GM12872 (cell line): ENCODE results near the gene MYMK.

Experiments
- CTCF ChIP-seq: IDR thresholded peaks from 3 replicates; pipeline ENCODE4 v1.5.1; 2011; ENCODE audit warnings: low read depth, mild to moderate bottlenecking, low read length, moderate library complexity; ENCODE audit not compliant: insufficient read depth

Gene MYMK

DNA sequence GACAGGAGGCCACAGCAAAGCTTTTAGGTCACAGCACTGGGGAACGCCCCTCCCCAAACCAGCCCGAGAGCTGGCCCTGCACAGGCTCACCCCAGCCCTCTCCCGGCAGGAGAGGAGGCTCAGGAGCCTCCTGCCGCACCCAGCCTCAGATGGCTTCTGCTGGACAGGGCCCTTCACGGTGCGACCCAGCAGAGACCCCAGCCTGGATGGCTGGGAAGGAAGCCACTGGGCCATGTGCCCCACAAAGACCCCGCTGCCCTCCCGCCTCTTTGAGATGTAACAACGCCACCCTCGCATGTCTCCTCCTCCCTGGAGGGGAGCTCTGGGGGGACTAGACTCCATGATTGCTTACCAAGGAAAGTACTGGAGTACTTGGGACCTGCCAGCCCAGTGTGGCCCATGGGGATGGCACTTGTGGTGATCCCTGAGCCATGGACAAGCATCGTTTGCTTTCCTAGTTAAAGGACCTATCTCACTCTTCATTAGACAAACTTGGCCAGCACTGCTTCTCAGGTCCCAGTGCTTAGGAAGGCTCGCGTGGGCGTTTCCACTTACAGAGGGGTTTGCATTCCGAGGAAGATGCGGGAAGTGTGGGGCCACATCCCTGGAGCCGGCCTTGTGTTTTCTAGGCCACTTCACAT is 9.0 kb downstream of the MYMK start:
- TF ChIP-seq CTCF, result no peak

DNA sequence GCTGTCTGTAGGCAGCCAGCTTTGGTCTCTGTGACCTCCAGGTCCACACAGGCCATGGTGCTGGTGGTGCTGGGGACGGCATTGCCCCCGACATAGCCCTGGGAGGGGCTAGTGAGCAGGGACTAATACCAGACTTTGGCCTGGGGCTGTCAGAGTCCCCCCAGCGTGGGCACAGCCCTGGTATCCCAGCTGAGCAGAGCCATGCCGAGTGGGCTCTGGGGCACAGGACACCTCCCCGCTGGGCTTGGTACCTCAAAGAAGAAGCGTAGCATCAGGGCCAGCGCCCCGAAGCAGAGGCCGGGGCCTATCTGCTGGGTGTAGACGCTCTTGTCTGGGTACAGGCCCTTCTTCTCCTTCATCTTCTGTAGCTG is 9.5 kb downstream of the MYMK start:
- no peak for TF ChIP-seq CTCF

DNA sequence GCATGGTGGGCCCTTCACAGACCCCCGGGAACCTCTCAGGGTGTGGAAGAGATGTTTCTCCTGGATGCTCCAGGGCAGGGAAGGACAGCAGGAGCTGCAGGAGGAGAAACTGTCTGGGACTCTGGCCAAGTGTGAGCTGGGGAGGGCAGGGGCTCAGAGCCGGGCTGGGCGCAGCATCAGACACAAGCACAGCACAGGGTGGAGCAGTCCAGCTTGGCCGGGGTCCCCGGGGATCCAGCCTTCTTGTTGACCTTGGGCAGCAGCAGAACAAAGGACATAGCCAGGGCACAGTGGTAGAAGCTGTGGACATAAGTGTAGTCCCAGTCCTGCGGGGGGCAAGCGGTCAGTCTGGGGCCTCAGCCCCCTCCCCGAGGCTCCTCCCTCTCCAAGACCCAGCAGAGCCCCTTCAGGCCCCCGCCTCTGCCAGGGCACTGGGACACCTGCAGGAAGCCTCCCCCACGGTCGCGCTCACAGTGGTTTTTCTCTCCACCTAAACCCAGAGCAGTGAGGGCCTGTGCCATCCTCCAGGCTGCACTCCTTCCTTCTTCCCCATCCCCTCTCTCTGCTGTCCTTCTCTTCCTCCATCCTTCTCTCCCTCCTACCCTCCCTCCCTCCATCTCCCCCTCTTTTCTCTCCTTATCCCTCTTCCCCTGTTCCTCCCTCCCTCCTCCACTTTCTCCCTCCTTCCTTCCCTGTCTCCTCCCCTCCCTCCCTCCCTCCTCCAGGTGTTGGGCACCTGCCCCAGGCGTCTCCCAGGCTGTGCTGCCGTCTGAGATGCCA is 10.1 kb downstream of the MYMK start:
- TF ChIP-seq CTCF, result no peak

DNA sequence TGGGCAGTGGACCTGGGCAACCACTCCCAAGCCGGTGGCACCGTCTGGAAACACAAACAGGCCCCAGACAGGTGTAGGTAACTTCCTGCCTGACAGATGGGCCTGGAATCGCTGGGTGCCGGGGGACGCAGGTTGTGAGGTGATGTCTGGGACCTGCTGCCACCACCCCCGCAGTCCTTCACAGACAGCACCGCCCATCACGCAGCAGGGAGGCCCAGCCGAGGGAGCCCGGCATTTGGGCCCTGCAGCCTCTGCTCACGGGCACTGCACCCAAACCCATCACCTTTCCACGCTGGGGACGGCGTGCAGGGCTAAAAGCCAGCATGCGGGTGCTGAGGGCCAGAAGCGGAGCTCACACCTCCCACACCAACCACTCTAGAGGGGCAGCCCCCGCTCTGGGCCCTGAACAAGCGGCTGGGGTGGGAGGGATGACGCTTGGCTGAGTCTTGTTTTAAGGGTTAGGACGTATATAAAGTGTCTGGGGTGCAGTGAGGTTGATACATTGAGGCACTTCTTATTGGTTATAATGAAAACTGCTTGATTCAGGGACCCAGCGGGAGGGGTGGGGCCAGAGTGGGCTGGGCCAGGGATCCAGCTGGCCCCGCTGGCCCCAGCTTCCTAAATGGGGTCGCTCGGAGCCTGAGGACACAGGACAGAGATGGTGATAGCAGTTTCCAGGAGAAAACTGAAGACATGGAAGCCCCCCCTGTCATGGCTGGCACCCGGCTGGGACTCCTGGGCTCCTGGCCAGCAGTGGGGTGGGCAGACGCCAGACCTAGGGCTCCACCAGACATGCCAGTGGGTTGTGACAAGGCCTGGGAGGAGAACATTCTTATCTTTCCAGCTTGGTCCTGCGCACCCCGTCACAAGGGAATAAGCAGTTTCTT is 11.3 kb downstream of the MYMK start:
- no peak for TF ChIP-seq CTCF

GRCh38 chr9:133512253-133513213 is 12.2 kb downstream of the MYMK start:
- TF ChIP-seq CTCF, result no peak

- TF ChIP-seq CTCF, result no peak
Observed at GRCh38 chr9:133511607-133512006, 13.2 kb downstream of the MYMK start.
